Neuronal stem cell (in vitro differentiated cells): ENCODE measurements around the gene RANBP1.

Source experiments
- DNase-seq: peaks from one replicate; pipeline ENCODE4 v3.0.0-alpha.2; 2013; ENCODE audit warnings: low spot score
- H2AFZ ChIP-seq: one replicate; pipeline ENCODE4 v1.6.1; 2013; ENCODE audit warnings: mild to moderate bottlenecking, low read length, inconsistent platforms
- H2AK5ac ChIP-seq: 2 replicates; pipeline ENCODE4 v1.6.1; 2013; ENCODE audit warnings: low read depth, mild to moderate bottlenecking, inconsistent platforms, low read length, moderate library complexity, mixed read lengths
- H2BK120ac ChIP-seq: 2 replicates; pipeline ENCODE4 v1.6.1; 2013; ENCODE audit warnings: low read depth, mild to moderate bottlenecking, inconsistent platforms, low read length, moderate library complexity, mixed read lengths
- H2BK12ac ChIP-seq: one replicate; pipeline ENCODE4 v1.6.1; 2013; ENCODE audit warnings: low read length, inconsistent platforms
- H2BK15ac ChIP-seq: 2 replicates; pipeline ENCODE4 v1.6.1; 2013; ENCODE audit warnings: mild to moderate bottlenecking, low read length, inconsistent platforms, mixed read lengths
- H2BK5ac ChIP-seq: one replicate; pipeline ENCODE4 v1.6.1; 2013; ENCODE audit warnings: inconsistent platforms, mild to moderate bottlenecking, low read length, moderate library complexity
- H3K14ac ChIP-seq: one replicate; pipeline ENCODE4 v1.6.1; 2013; ENCODE audit warnings: low read length, inconsistent platforms
- H3K18ac ChIP-seq: 2 replicates; pipeline ENCODE4 v1.6.1; 2013; ENCODE audit warnings: low read length, inconsistent platforms
- H3K23ac ChIP-seq: 2 replicates; pipeline ENCODE4 v1.6.1; 2013; ENCODE audit warnings: low read depth, mild to moderate bottlenecking, mixed read lengths, low read length, inconsistent platforms; ENCODE audit not compliant: poor library complexity
- H3K27ac ChIP-seq: replicated peaks from 3 replicates; pipeline ENCODE4 v1.5.1; 2013; ENCODE audit warnings: low read length, inconsistent platforms
- H3K27me3 ChIP-seq, 3 experiments: 2 replicates each; pipeline ENCODE4 v1.6.1; 2013; ENCODE audit warnings: low read length in 3 of 3, mild to moderate bottlenecking in 2 of 3, inconsistent platforms in 1 of 3, low read depth in 1 of 3, mixed read lengths in 1 of 3, moderate library complexity in 1 of 3; ENCODE audit not compliant: control insufficient read depth in 3 of 3, insufficient read depth in 3 of 3
- H3K36me3 ChIP-seq, 2 donors: replicated peaks in 1 of 2; 2 replicates each; pipeline ENCODE4 v1.6.1; 2013; ENCODE audit warnings: low read length in 2 of 2; ENCODE audit not compliant: control insufficient read depth in 2 of 2, insufficient read depth in 2 of 2
- H3K4ac ChIP-seq: 2 replicates; pipeline ENCODE4 v1.6.1; 2013; ENCODE audit warnings: inconsistent platforms, mild to moderate bottlenecking, low read length, moderate library complexity
- H3K4me1 ChIP-seq, 2 donors: 1 replicate in 1 of 2; 2 replicates in 1 of 2; pipeline ENCODE4 v1.6.1; 2013; ENCODE audit warnings: low read length in 2 of 2, low read depth in 1 of 2; ENCODE audit not compliant: control insufficient read depth in 2 of 2, insufficient read depth in 1 of 2
- H3K4me2 ChIP-seq: one replicate; pipeline ENCODE4 v1.6.1; 2013; ENCODE audit warnings: mild to moderate bottlenecking, low read length, inconsistent platforms; ENCODE audit not compliant: insufficient read depth, poor library complexity, severe bottlenecking
- H3K4me3 ChIP-seq, 2 donors: 2 replicates each; pipeline ENCODE4 v1.5.1; 2013; ENCODE audit warnings: low read length in 2 of 2, mild to moderate bottlenecking in 2 of 2, inconsistent platforms in 1 of 2, moderate library complexity in 1 of 2
- H3K79me1 ChIP-seq: one replicate; pipeline ENCODE4 v1.6.1; 2013; ENCODE audit warnings: low read depth, mild to moderate bottlenecking, inconsistent platforms, low read length, moderate library complexity
- H3K9ac ChIP-seq: one replicate; pipeline ENCODE4 v1.6.1; 2013; ENCODE audit warnings: mild to moderate bottlenecking, low read depth, low read length, inconsistent platforms; ENCODE audit not compliant: poor library complexity
- H3K9me3 ChIP-seq, 2 donors: replicated peaks in 1 of 2; 2 replicates each; pipeline versions ENCODE3 to v1.6.1; 2013; ENCODE audit warnings: low read length in 2 of 2, mild to moderate bottlenecking in 2 of 2, inconsistent platforms in 1 of 2, low read depth in 1 of 2, mixed read lengths in 1 of 2, moderate library complexity in 1 of 2; ENCODE audit not compliant: control insufficient read depth in 2 of 2, insufficient read depth in 1 of 2
- H4K8ac ChIP-seq: one replicate; pipeline ENCODE4 v1.6.1; 2013; ENCODE audit warnings: low read depth, mild to moderate bottlenecking, inconsistent platforms, low read length, moderate library complexity
- H4K91ac ChIP-seq: one replicate; pipeline ENCODE4 v1.6.1; 2013; ENCODE audit warnings: low read length, low read depth, mild to moderate bottlenecking, inconsistent platforms; ENCODE audit not compliant: poor library complexity
- WGBS, 2 donors: extraction: QIAGEN DNeasy Blood & Tissue Kit; methylation state at CpG; one replicate each; pipeline ENCODE4 v1.1.7; 2013; ENCODE audit warnings: missing lambda C conversion rate in 2 of 2, mixed read lengths in 1 of 2; ENCODE audit not compliant: insufficient read length in 2 of 2, insufficient replicate concordance in 1 of 2; ENCODE audit errors: extremely low coverage in 2 of 2; 5-methylcytosine and 5-hydroxymethylcytosine counted together

RANBP1 gene

GRCh38 chr22:20124083-20124787, 8.3 kb downstream of the RANBP1 start:
- H3K14ac ChIP-seq = no peak overlapping the region
- peaks cover 4 to 5% of the 10 kb centered on the region in 2 donors for H3K4me1 ChIP-seq
- WGBS, 2 donors = no CpG with 5 or more reads among the region's 11 CpGs
- no peak overlapping the region for H2BK15ac ChIP-seq
- no peak overlapping the region for H3K9ac ChIP-seq
- no peak overlapping the region for H3K4ac ChIP-seq
- H2BK5ac ChIP-seq = peak overlapping the region; percentile 59
- no peak overlapping the region for H2AK5ac ChIP-seq
- no peak overlapping the region for H2BK120ac ChIP-seq
- H4K91ac ChIP-seq = no peak overlapping the region
- no peak overlapping the region for H2BK12ac ChIP-seq
- H3K36me3 ChIP-seq = peaks cover 63 to 89% of the 10 kb centered on the region in 2 donors
- peaks cover 26% of the 10 kb centered on the region for H3K79me1 ChIP-seq
- H3K27me3 ChIP-seq = peaks cover 0 to 1% (median 0%) of the 10 kb centered on the region in 3 experiments
- H2AFZ ChIP-seq = no peak overlapping the region
- H3K9me3 ChIP-seq = peaks cover 0 to 2% of the 10 kb centered on the region in 2 donors
- H3K27ac ChIP-seq = peak overlapping the region; percentile 20
- no peak overlapping the region for H4K8ac ChIP-seq
- peak overlapping the region; percentile 45 for H3K18ac ChIP-seq
- H3K4me3 ChIP-seq = peak overlapping the region in 1 of 2 donors; percentile 24
- peak overlapping the region; percentile 4 for H3K4me2 ChIP-seq
- H3K23ac ChIP-seq = peak overlapping the region; percentile 92
- DNase-seq = no peak

- Histone ChIP-seq H2BK120ac (no peak overlapping the region), H3K36me3 (peaks cover 55 to 77% of the 10 kb centered on the region in 2 donors)
- no CpG with 5 or more reads among the region's 32 CpGs for WGBS, 2 donors
Measured at GRCh38 chr22:20125201-20126174, 9.6 kb downstream of the RANBP1 start.

GRCh38 chr22:20126284-20127029, 10.6 kb downstream of the RANBP1 start:
- Histone ChIP-seq H3K9me3 (peaks cover 0 to 2% of the 10 kb centered on the region in 2 donors), H3K18ac (no peak overlapping the region), H3K4me1 (peaks cover 5 to 6% of the 10 kb centered on the region in 2 donors), H3K14ac (no peak overlapping the region), H3K79me1 (peaks cover 16% of the 10 kb centered on the region), H3K36me3 (peaks cover 51 to 67% of the 10 kb centered on the region in 2 donors), H3K9ac (no peak overlapping the region), H2BK5ac (no peak overlapping the region), H3K4me2 (no peak overlapping the region), H2AK5ac (no peak overlapping the region), H2BK120ac (no peak overlapping the region), H3K4me3 (no peak overlapping the region), H3K23ac (no peak overlapping the region), H2AFZ (no peak overlapping the region), H2BK12ac (no peak overlapping the region), H3K4ac (no peak overlapping the region), H3K27ac (no peak overlapping the region), H4K91ac (no peak overlapping the region), H3K27me3 (peaks cover 0 to 1% (median 0%) of the 10 kb centered on the region in 3 experiments), H2BK15ac (no peak overlapping the region), H4K8ac (no peak overlapping the region)
- no peak for DNase-seq
- WGBS, 2 donors = no CpG with 5 or more reads among the region's 19 CpGs

More at GRCh38 chr22:20125201-20126174, 9.6 kb downstream of the RANBP1 start:
- Histone ChIP-seq H3K23ac (peak overlapping the region; percentile 92), H3K4me3 (no peak overlapping the region), H3K9me3 (peaks cover 0 to 2% of the 10 kb centered on the region in 2 donors), H3K4me1 (peaks cover 3 to 4% of the 10 kb centered on the region in 2 donors), H3K18ac (no peak overlapping the region), H2AFZ (no peak overlapping the region), H3K79me1 (peaks cover 22% of the 10 kb centered on the region), H4K91ac (no peak overlapping the region), H3K27ac (no peak overlapping the region), H3K27me3 (peaks cover 0 to 1% (median 0%) of the 10 kb centered on the region in 3 experiments), H2BK5ac (no peak overlapping the region), H3K14ac (no peak overlapping the region), H2BK15ac (no peak overlapping the region), H2AK5ac (no peak overlapping the region), H2BK12ac (peak overlapping the region; percentile 18), H4K8ac (no peak overlapping the region), H3K4ac (no peak overlapping the region), H3K9ac (no peak overlapping the region), H3K4me2 (no peak overlapping the region)
- DNase-seq = no peak
